ENCODE results near the gene KCNJ18. TPM values are rescaled to one million over a fixed set of nuclear protein-coding genes. Genes with fewer than 3 reads are reported as not detected.
"Not testable (repeated sequence)": the region's sequence is repeated elsewhere in the genome, so short reads cannot be mapped to it uniquely, and the experiment has no call there.

Gene KCNJ18
- total and polyA plus RNA-seq, 2 of the 13 experiments (the other 11 are each of a cell fraction or from before 2014, with no cell fraction given) = not detected

DNA sequence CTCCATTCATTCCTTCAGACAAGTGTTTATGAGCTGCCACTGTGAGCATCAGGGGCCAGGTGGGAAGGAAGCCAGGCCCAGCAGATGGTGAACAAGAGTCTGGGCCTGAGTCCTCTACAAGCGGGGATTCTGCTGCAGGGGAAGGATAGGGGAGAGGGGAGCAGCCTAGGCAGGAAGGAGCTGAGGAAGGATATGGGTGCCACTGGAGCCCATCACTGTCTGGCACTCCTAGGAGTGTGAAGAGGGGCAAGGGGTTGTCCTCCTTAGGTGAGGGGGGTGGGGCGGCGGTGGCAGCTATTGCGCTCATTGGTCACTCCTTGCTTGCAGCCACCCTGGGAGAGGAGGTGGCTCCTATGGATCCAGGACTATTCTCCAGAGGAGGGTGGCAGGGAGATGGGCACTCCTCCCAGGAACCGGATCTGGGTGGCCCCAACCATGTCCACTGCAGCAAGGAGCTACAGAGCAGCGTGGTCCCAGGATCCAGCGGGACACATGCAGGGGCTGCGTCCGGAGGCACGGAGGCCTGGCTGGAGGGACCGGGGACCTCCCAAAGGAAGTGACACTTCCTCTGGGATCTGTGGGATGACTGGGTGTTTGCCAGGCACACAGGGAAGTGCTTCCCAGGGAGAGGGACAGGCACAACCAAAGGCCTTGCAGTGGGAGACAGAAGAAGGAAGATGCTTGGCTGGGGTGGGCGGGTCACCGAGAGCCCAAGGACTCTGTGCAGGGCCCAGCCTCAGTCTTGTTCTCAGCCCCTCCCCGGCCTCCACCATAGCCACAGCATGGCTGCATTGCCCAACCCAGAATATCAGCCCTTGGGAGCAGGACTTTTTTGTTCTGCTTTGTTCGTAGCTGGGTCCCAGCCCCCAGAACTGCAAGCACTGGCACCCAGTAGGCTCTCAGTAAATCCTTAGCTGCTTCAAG lies 16.6 kb downstream of the KCNJ18 start:
- H3K9me3 ChIP-seq (ENCODE audit: low read length); H3K79me2 ChIP-seq (ENCODE audit: insufficient read depth, low read length); ATAC-seq; BruUV-seq (replicated peaks); H3K9ac ChIP-seq (ENCODE audit: insufficient read depth, low read depth, low read length); H3K4me2 ChIP-seq (ENCODE audit: low read depth, low read length); intact Hi-C loops (cut with micrococcal nuclease; ENCODE audit: unreplicated experiment); H3K27me3 ChIP-seq (ENCODE audit: control insufficient read depth in 1 of 2, insufficient read depth in 2 of 2, low read length in 2 of 2); H3K4me3 ChIP-seq (replicated peaks in 1 of 3; ENCODE audit: insufficient read depth in 1 of 3, low read depth in 2 of 3, low read length in 3 of 3); H4K20me1 ChIP-seq (ENCODE audit: insufficient read depth, low read length); H3K4me1 ChIP-seq (ENCODE audit: insufficient read depth, low read length); FAIRE-seq; H3K36me3 ChIP-seq (replicated peaks in 1 of 2; ENCODE audit: control insufficient read depth in 1 of 2, insufficient read depth in 2 of 2, low read length in 2 of 2); H2AFZ ChIP-seq (ENCODE audit: low read length); CTCF ChIA-PET (ENCODE audit: low intra/inter-chr PET ratio, low total read pairs); POLR2A ChIA-PET; DNase-seq (ENCODE audit: low spot score); H3K27ac ChIP-seq (ENCODE audit: extremely low read length, insufficient read depth, low read length): not testable (repeated sequence)
- 9% methylated on average over 8 of the region's 15 CpGs for WGBS (ENCODE audit: low lambda C conversion rate)
- in situ Hi-C loops (cut with HindIII; ENCODE audit: extremely low pct_ligation_motif_present, low pct_unique_long_range_greater_than_20kb) = loop anchor here (5.0 kb wide), 1 partner anchor 287 kb away; no protein-coding TSS in a partner anchor

GRCh38 chr17:21709994-21710393 lies 17.7 kb downstream of the KCNJ18 start:
- FAIRE-seq; H3K9ac ChIP-seq (ENCODE audit: insufficient read depth, low read depth, low read length); H4K20me1 ChIP-seq (ENCODE audit: insufficient read depth, low read length); H2AFZ ChIP-seq (ENCODE audit: low read length); ATAC-seq; DNase-seq (ENCODE audit: low spot score); H3K4me3 ChIP-seq (replicated peaks in 1 of 3; ENCODE audit: insufficient read depth in 1 of 3, low read depth in 2 of 3, low read length in 3 of 3); CTCF ChIA-PET (ENCODE audit: low intra/inter-chr PET ratio, low total read pairs); H3K27me3 ChIP-seq (ENCODE audit: control insufficient read depth in 1 of 2, insufficient read depth in 2 of 2, low read length in 2 of 2); POLR2A ChIA-PET; H3K36me3 ChIP-seq (replicated peaks in 1 of 2; ENCODE audit: control insufficient read depth in 1 of 2, insufficient read depth in 2 of 2, low read length in 2 of 2); H3K27ac ChIP-seq (ENCODE audit: extremely low read length, insufficient read depth, low read length); H3K9me3 ChIP-seq (ENCODE audit: low read length); H3K79me2 ChIP-seq (ENCODE audit: insufficient read depth, low read length); BruUV-seq (replicated peaks); H3K4me2 ChIP-seq (ENCODE audit: low read depth, low read length); intact Hi-C loops (cut with micrococcal nuclease; ENCODE audit: unreplicated experiment); H3K4me1 ChIP-seq (ENCODE audit: insufficient read depth, low read length): not testable (repeated sequence)
- in situ Hi-C loops (cut with HindIII; ENCODE audit: extremely low pct_ligation_motif_present, low pct_unique_long_range_greater_than_20kb) = loop anchor here (5.0 kb wide), 1 partner anchor 288 kb away; no protein-coding TSS in a partner anchor
- 10% methylated on average over 2 of the region's 8 CpGs for WGBS (ENCODE audit: low lambda C conversion rate)

- H3K36me3 ChIP-seq (replicated peaks in 1 of 2; ENCODE audit: control insufficient read depth in 1 of 2, insufficient read depth in 2 of 2, low read length in 2 of 2); intact Hi-C loops (cut with micrococcal nuclease; ENCODE audit: unreplicated experiment); H3K4me2 ChIP-seq (ENCODE audit: low read depth, low read length); POLR2A ChIA-PET; CTCF ChIA-PET (ENCODE audit: low intra/inter-chr PET ratio, low total read pairs); H2AFZ ChIP-seq (ENCODE audit: low read length); in situ Hi-C loops (cut with HindIII; ENCODE audit: extremely low pct_ligation_motif_present, low pct_unique_long_range_greater_than_20kb); DNase-seq (ENCODE audit: low spot score); H3K9ac ChIP-seq (ENCODE audit: insufficient read depth, low read depth, low read length); H3K27me3 ChIP-seq (ENCODE audit: control insufficient read depth in 1 of 2, insufficient read depth in 2 of 2, low read length in 2 of 2); BruUV-seq (replicated peaks); H4K20me1 ChIP-seq (ENCODE audit: insufficient read depth, low read length); H3K27ac ChIP-seq (ENCODE audit: extremely low read length, insufficient read depth, low read length); H3K9me3 ChIP-seq (ENCODE audit: low read length); H3K4me3 ChIP-seq (replicated peaks in 1 of 3; ENCODE audit: insufficient read depth in 1 of 3, low read depth in 2 of 3, low read length in 3 of 3); H3K4me1 ChIP-seq (ENCODE audit: insufficient read depth, low read length); FAIRE-seq; H3K79me2 ChIP-seq (ENCODE audit: insufficient read depth, low read length); ATAC-seq: not testable (repeated sequence)
- 0% methylated on average over 3 of the region's 3 CpGs for WGBS (ENCODE audit: low lambda C conversion rate)
Observed at GRCh38 chr17:21710486-21710885, 18.2 kb downstream of the KCNJ18 start.

Measured in HepG2 (cell line).